Memory B cell (primary cell): ENCODE data around the gene DKC1.

Source experiments
- ATAC-seq: fragments of 150-1000 bp; cut with Tn5 transposase; 2 replicates; pipeline ENCODE4 v1.10.0; 2021; ENCODE audit warnings: low read depth, mild to moderate bottlenecking, moderate library complexity
- DNase-seq, 2 donors: peaks; one replicate each; pipeline ENCODE4 v3.0.0; 2022; ENCODE audit warnings: low spot score in 2 of 2
- H3K27ac Mint-ChIP-seq: one replicate; pipeline ENCODE4 v1.8.0; 2022; ENCODE audit warnings: mild to moderate bottlenecking, moderate library complexity, mixed read lengths
- H3K27me3 Mint-ChIP-seq: one replicate; pipeline ENCODE4 v1.8.0; 2022; ENCODE audit warnings: mixed read lengths
- H3K36me3 Mint-ChIP-seq: one replicate; pipeline ENCODE4 v1.8.0; 2022; ENCODE audit warnings: mild to moderate bottlenecking, mixed read lengths
- H3K4me1 Mint-ChIP-seq: one replicate; pipeline ENCODE4 v1.8.0; 2022; ENCODE audit warnings: mixed read lengths
- H3K4me3 Mint-ChIP-seq: one replicate; pipeline ENCODE4 v1.8.0; 2022; ENCODE audit warnings: mild to moderate bottlenecking, moderate library complexity, mixed read lengths
- H3K9me3 Mint-ChIP-seq: one replicate; pipeline ENCODE4 v1.8.0; 2022; ENCODE audit warnings: mixed read lengths

DKC1 gene

GRCh38 chrX:154750301-154751202, 12.1 kb upstream of the DKC1 start, which contains the start of gene GAB3:
Gene GAB3, minus strand, starts transcription at chrX:154751077. Its CDS starts 52 bp downstream, at chrX:154751025.
- Mint-ChIP-seq H3K9me3 (no peaks in the 10 kb centered on the region), H3K36me3 (no peaks in the 10 kb centered on the region), H3K27ac (peak within 1 kb of the TSS; percentile 89), H3K4me1 (peaks cover 11% of the 10 kb centered on the region), H3K4me3 (peak within 1 kb of the TSS; percentile 90), H3K27me3 (no peaks in the 10 kb centered on the region)
- ATAC-seq, result peak; percentile 66
- peak in 1 of 2 donors; percentile 56 for DNase-seq

GRCh38 chrX:154751203-154751668, 11.4 kb upstream of the DKC1 start:
- H3K27ac Mint-ChIP-seq, result peak overlapping the region; percentile 89
- H3K9me3 Mint-ChIP-seq, result no peaks in the 10 kb centered on the region
- no peaks in the 10 kb centered on the region for H3K27me3 Mint-ChIP-seq
- peaks cover 11% of the 10 kb centered on the region for H3K4me1 Mint-ChIP-seq
- H3K36me3 Mint-ChIP-seq, result no peaks in the 10 kb centered on the region
- peak in 1 of 2 donors; percentile 24 for DNase-seq
- peak; percentile 58 for ATAC-seq
- peak overlapping the region; percentile 90 for H3K4me3 Mint-ChIP-seq

GRCh38 chrX:154751669-154752271, 10.9 kb upstream of the DKC1 start:
- peak overlapping the region; percentile 89 for H3K27ac Mint-ChIP-seq
- H3K27me3 Mint-ChIP-seq, result no peaks in the 10 kb centered on the region
- no peaks in the 10 kb centered on the region for H3K36me3 Mint-ChIP-seq
- ATAC-seq (no peak), DNase-seq (no peak)
- no peaks in the 10 kb centered on the region for H3K9me3 Mint-ChIP-seq
- peak overlapping the region; percentile 90 for H3K4me3 Mint-ChIP-seq
- peaks cover 11% of the 10 kb centered on the region for H3K4me1 Mint-ChIP-seq

- ATAC-seq (no peak), DNase-seq (no peak)
- no peaks in the 10 kb centered on the region for H3K36me3 Mint-ChIP-seq
- no peaks in the 10 kb centered on the region for H3K27me3 Mint-ChIP-seq
- H3K27ac Mint-ChIP-seq, result no peak overlapping the region
- H3K4me3 Mint-ChIP-seq, result no peak overlapping the region
- peaks cover 2% of the 10 kb centered on the region for H3K4me1 Mint-ChIP-seq
- no peaks in the 10 kb centered on the region for H3K9me3 Mint-ChIP-seq
Measured at GRCh38 chrX:154758696-154759095, 4.0 kb upstream of the DKC1 start.

GRCh38 chrX:154761977-154762536, 607 bp upstream of the DKC1 start:
- Mint-ChIP-seq H3K36me3 (peaks cover 4% of the 10 kb centered on the region), H3K27ac (peak overlapping the region; percentile 86), H3K27me3 (no peaks in the 10 kb centered on the region)

GRCh38 chrX:154774622-154775021, 12.0 kb downstream of the DKC1 start:
- no peak for ATAC-seq
- Mint-ChIP-seq H3K4me3 (no peak overlapping the region), H3K27me3 (no peaks in the 10 kb centered on the region), H3K4me1 (no peaks in the 10 kb centered on the region), H3K36me3 (peaks cover 15% of the 10 kb centered on the region), H3K27ac (no peak overlapping the region), H3K9me3 (no peaks in the 10 kb centered on the region)
- DNase-seq, result no peak

More at GRCh38 chrX:154761977-154762536, 607 bp upstream of the DKC1 start:
- ATAC-seq, result no peak
- DNase-seq, result no peak
- Mint-ChIP-seq H3K4me1 (peaks cover 5% of the 10 kb centered on the region), H3K9me3 (no peaks in the 10 kb centered on the region), H3K4me3 (peak overlapping the region; percentile 86)

GRCh38 chrX:154775419-154776349, 13.0 kb downstream of the DKC1 start:
- no peak overlapping the region for H3K27ac Mint-ChIP-seq
- no peak overlapping the region for H3K4me3 Mint-ChIP-seq
- H3K27me3 Mint-ChIP-seq, result no peaks in the 10 kb centered on the region
- H3K9me3 Mint-ChIP-seq, result no peaks in the 10 kb centered on the region
- H3K4me1 Mint-ChIP-seq, result no peaks in the 10 kb centered on the region
- DNase-seq (no peak), ATAC-seq (no peak)
- H3K36me3 Mint-ChIP-seq, result peaks cover 15% of the 10 kb centered on the region

GRCh38 chrX:154776753-154777152, 14.1 kb downstream of the DKC1 start:
- no peak overlapping the region for H3K27ac Mint-ChIP-seq
- H3K9me3 Mint-ChIP-seq, result no peaks in the 10 kb centered on the region
- ATAC-seq (no peak), DNase-seq (no peak)
- no peaks in the 10 kb centered on the region for H3K4me1 Mint-ChIP-seq
- no peaks in the 10 kb centered on the region for H3K27me3 Mint-ChIP-seq
- H3K36me3 Mint-ChIP-seq, result peaks cover 11% of the 10 kb centered on the region
- H3K4me3 Mint-ChIP-seq, result no peak overlapping the region

- ATAC-seq (no peak), DNase-seq (no peak)
- Mint-ChIP-seq H3K4me3 (no peak overlapping the region), H3K4me1 (peaks cover 9% of the 10 kb centered on the region), H3K9me3 (no peaks in the 10 kb centered on the region), H3K27me3 (no peaks in the 10 kb centered on the region), H3K27ac (no peak overlapping the region), H3K36me3 (peaks cover 6% of the 10 kb centered on the region)
Measured at GRCh38 chrX:154779261-154779660, 16.6 kb downstream of the DKC1 start.

GRCh38 chrX:154780968-154781367, 18.3 kb downstream of the DKC1 start:
- ATAC-seq (no peak), DNase-seq (no peak)
- H3K9me3 Mint-ChIP-seq, result no peaks in the 10 kb centered on the region
- H3K36me3 Mint-ChIP-seq, result peaks cover 3% of the 10 kb centered on the region
- H3K27me3 Mint-ChIP-seq, result no peaks in the 10 kb centered on the region
- peaks cover 10% of the 10 kb centered on the region for H3K4me1 Mint-ChIP-seq
- no peak overlapping the region for H3K27ac Mint-ChIP-seq
- no peak overlapping the region for H3K4me3 Mint-ChIP-seq

GRCh38 chrX:154784149-154784995, 21.7 kb downstream of the DKC1 start:
- Mint-ChIP-seq H3K9me3 (no peaks in the 10 kb centered on the region), H3K27me3 (no peaks in the 10 kb centered on the region), H3K36me3 (peaks cover 2% of the 10 kb centered on the region), H3K4me3 (peak overlapping the region; percentile 68), H3K4me1 (peaks cover 10% of the 10 kb centered on the region), H3K27ac (no peak overlapping the region)
- DNase-seq, result no peak
- ATAC-seq, result no peak

- no peak overlapping the region for H3K27ac Mint-ChIP-seq
- ATAC-seq (no peak), DNase-seq (no peak)
- H3K27me3 Mint-ChIP-seq, result no peaks in the 10 kb centered on the region
- no peak overlapping the region for H3K4me3 Mint-ChIP-seq
- no peaks in the 10 kb centered on the region for H3K9me3 Mint-ChIP-seq
- peaks cover 10% of the 10 kb centered on the region for H3K4me1 Mint-ChIP-seq
- peaks cover 2% of the 10 kb centered on the region for H3K36me3 Mint-ChIP-seq
Measured at GRCh38 chrX:154785716-154786115, 23.1 kb downstream of the DKC1 start.

GRCh38 chrX:154791467-154791866, 28.8 kb downstream of the DKC1 start:
- Mint-ChIP-seq H3K36me3 (peaks cover 2% of the 10 kb centered on the region), H3K4me3 (no peak overlapping the region), H3K9me3 (no peaks in the 10 kb centered on the region), H3K27ac (no peak overlapping the region), H3K4me1 (peaks cover 4% of the 10 kb centered on the region), H3K27me3 (no peaks in the 10 kb centered on the region)
- DNase-seq (no peak), ATAC-seq (no peak)
